Measurements from ENCODE around the gene CSNK1A1. TPM values are rescaled to one million over a fixed set of nuclear protein-coding genes. Genes with fewer than 3 reads are reported as not detected.
A peak's percentile ranks its signal among the peaks of the same experiment; 100 is the strongest.
"Not testable (repeated sequence)": the region's sequence is repeated elsewhere in the genome, so short reads cannot be mapped to it uniquely, and the experiment has no call there.

Gene CSNK1A1
- total RNA-seq, 4 donors from 2014 or later, result 146 to 200 (median 166) TPM

DNA sequence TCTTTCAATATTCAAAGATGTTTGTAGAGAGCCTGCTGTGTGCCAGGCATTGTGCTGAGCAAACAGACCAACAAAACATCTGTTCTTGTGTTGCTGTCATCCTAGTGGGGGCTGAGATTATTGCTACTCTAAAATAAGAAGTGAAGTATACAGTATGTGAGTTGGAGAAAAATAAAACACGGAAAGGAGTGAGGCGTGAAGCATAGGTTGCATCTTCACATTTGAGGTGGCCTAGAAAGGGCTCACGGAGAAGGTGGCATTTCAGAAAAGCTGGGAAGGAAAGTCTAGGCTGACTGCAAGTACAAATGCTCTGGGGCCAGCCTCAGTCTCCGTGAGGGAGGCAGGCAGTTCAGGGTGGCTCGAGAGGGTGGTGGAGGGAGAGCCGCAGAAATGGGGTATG lies 80.3 kb downstream of the CSNK1A1 start:
- Histone ChIP-seq H3K4me3 (no peak overlapping the region), H3K27me3 (no peaks in the 10 kb centered on the region), H3K4me1 (peaks cover 0 to 17% (median 0%) of the 10 kb centered on the region in 4 donors), H3K36me3 (no peaks in the 10 kb centered on the region), H3K27ac (peak overlapping the region in 1 of 4 donors; percentile 50), H3K9me3 (no peaks in the 10 kb centered on the region)
- TF ChIP-seq EP300 (IDR thresholded peaks at IDR 0.05) (no peak), POLR2A (IDR thresholded peaks at IDR 0.05) (no peak)
- TF ChIP-seq, protein P1, sequence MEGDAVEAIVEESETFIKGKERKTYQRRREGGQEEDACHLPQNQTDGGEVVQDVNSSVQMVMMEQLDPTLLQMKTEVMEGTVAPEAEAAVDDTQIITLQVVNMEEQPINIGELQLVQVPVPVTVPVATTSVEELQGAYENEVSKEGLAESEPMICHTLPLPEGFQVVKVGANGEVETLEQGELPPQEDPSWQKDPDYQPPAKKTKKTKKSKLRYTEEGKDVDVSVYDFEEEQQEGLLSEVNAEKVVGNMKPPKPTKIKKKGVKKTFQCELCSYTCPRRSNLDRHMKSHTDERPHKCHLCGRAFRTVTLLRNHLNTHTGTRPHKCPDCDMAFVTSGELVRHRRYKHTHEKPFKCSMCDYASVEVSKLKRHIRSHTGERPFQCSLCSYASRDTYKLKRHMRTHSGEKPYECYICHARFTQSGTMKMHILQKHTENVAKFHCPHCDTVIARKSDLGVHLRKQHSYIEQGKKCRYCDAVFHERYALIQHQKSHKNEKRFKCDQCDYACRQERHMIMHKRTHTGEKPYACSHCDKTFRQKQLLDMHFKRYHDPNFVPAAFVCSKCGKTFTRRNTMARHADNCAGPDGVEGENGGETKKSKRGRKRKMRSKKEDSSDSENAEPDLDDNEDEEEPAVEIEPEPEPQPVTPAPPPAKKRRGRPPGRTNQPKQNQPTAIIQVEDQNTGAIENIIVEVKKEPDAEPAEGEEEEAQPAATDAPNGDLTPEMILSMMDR (IDR thresholded peaks at IDR 0.05), result no peak
- DNase-seq (ENCODE audit: low spot score in 2 of 2), result no peak
- 86 to 88% methylated on average over 6 of the region's 6 CpGs for whole genome bisulfite sequencing, 2 donors

DNA sequence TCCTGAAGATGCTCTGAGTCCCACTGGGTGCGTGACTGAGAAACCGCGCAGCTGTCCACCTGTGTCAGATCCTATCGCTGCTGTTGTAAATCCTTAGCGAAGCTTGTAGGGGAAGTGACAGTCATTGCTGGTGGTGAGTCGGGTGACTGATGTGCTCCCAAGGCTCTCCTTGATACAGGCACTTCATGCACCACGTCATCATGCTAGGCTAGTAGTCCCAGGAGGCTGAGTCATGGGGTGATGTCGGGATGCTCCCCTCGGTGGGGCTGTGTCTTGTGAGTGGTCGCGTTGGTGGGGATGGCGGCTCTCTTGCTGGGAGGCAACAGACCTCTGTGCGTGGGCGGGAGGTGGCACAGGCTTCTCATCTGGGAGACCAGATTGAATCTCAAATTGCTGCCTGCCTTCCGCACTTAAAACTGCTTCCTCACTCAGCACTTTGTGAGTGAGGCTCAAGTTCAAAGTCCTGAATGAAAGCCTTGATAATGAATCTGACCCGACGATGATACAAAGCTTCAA lies 84.7 kb downstream of the CSNK1A1 start:
- Histone ChIP-seq H3K4me1 (peaks cover 0 to 15% (median 6%) of the 10 kb centered on the region in 4 donors), H3K4me3 (no peak overlapping the region), H3K27me3 (no peaks in the 10 kb centered on the region), H3K27ac (peak overlapping the region in 1 of 4 donors; percentile 51), H3K9me3 (no peaks in the 10 kb centered on the region), H3K36me3 (no peaks in the 10 kb centered on the region)
- WGBS, 2 donors, result 46 to 54% methylated on average over 17 of the region's 17 CpGs
- TF ChIP-seq EP300 (IDR thresholded peaks at IDR 0.05), result no peak
- TF ChIP-seq, protein P1 (IDR thresholded peaks at IDR 0.05), result no peak
- TF ChIP-seq POLR2A (IDR thresholded peaks at IDR 0.05), result no peak
- DNase-seq (ENCODE audit: low spot score in 2 of 2), result no peak

DNA sequence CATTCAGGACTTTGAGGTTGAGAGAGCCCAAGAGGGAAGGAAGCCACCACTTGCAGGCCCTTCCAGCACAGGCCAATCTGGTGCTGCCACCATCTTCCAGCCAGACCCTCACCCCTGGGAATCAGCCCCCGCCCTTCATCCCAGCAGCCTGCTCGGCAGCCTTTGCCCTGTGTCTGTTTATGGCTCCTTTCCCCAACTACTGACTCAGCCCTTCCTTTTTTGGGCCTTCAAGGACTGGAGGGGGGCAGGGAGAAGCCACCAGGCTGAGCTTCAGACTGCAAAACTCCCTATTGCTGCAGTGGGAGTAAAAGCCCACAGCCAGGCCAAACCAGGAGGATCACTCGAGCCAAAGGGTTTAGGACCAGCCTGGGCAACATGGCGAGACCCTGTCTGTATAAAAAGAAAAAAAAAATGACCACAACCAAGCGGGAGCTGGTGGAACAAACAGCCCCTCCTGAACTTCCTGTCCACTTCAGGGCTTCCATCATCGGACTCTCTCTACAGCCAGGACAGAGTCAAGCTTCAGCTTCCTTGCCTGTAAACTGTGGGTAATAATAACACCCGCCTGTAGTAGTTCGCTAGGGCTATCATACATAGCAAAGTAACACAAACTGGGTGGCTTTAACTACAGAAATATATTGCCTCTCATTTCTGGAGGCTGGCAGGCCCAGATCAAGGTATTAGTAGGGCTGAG lies 86.3 kb downstream of the CSNK1A1 start:
- Histone ChIP-seq H3K27me3 (no peaks in the 10 kb centered on the region), H3K4me1 (peaks cover 0 to 11% (median 6%) of the 10 kb centered on the region in 4 donors), H3K4me3 (no peak overlapping the region), H3K9me3 (no peaks in the 10 kb centered on the region), H3K27ac (peak overlapping the region in 2 of 4 donors; percentile 24 to 36), H3K36me3 (no peaks in the 10 kb centered on the region)
- DNase-seq (ENCODE audit: low spot score in 2 of 2), result no peak
- WGBS, 2 donors, result 63 to 72% methylated on average over 8 of the region's 8 CpGs
- TF ChIP-seq, protein P1 (IDR thresholded peaks at IDR 0.05), result no peak
- TF ChIP-seq EP300 (IDR thresholded peaks at IDR 0.05) (no peak), POLR2A (IDR thresholded peaks at IDR 0.05) (no peak)

DNA sequence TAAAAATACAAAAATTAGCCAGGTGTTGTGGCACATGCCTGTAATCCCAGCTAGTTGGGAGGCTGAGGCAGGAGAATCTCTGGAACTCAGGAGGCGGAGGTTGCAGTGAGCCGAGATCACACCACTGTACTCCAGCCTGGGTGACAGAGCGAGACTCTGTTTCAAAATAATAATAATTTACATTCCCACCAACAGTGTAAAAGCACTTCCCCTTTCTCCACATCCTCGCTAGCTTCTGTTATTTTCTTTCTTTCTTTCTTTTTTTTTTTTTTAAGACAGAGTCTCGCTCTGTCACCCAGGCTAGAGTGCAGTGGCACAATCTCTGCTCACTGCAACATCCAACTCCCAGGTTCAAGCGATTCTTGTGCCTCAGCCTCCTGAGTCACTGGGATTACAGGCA lies 89.3 kb downstream of the CSNK1A1 start:
- not testable (repeated sequence) for H3K4me3 ChIP-seq; H3K27me3 ChIP-seq; H3K36me3 ChIP-seq; DNase-seq (ENCODE audit: low spot score in 2 of 2); H3K9me3 ChIP-seq; H3K4me1 ChIP-seq; H3K27ac ChIP-seq
- WGBS, 2 donors, result 75 to 76% methylated on average over 6 of the region's 6 CpGs

DNA sequence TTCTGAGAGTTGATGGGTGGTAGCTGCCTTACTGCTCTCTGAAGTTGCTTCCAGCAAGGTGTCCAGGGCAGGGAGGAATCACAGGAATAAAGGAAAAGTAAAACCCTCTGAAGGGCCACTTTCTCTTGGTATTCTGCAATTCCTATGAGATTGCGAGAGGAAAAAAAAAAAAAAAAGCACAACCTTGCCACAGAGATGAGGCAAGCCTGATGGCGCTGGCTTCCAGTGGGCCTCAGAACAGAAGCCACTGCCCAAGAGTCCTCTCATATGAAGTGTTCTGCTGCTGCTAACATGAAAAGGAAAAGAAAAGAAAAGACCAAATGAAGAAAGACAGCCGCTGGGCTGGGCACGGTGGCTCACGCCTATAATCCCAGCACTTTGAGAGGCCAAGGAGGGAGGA lies 91.3 kb downstream of the CSNK1A1 start:
- no peaks in the 10 kb centered on the region for H3K36me3 ChIP-seq
- no peak overlapping the region for H3K27ac ChIP-seq
- H3K4me3 ChIP-seq, result no peak overlapping the region
- TF ChIP-seq POLR2A (IDR thresholded peaks at IDR 0.05) (no peak), EP300 (IDR thresholded peaks at IDR 0.05) (no peak)
- TF ChIP-seq, protein P1 (IDR thresholded peaks at IDR 0.05), result no peak
- WGBS, 2 donors, result 75 to 76% methylated on average over 5 of the region's 5 CpGs
- H3K4me1 ChIP-seq, result peaks cover 0 to 4% (median 2%) of the 10 kb centered on the region in 4 donors
- no peaks in the 10 kb centered on the region for H3K9me3 ChIP-seq
- H3K27me3 ChIP-seq, result no peaks in the 10 kb centered on the region
- DNase-seq (ENCODE audit: low spot score in 2 of 2), result no peak
